Right lobe of liver (tissue), 4 donors: Measurements from ENCODE around the gene FRK.

Experiments used
- POLR2A ChIP-seq: fragments of 450-650 bp; IDR thresholded peaks from one replicate; pipeline ENCODE4 v1.6.1; 2017; ENCODE audit warnings: antibody characterized with exemption, mild to moderate bottlenecking
- TF ChIP-seq, protein P1 (sequence below), 4 donors: fragments of 200-600 bp in 3 of 4; fragments of 450-650 bp in 1 of 4; IDR thresholded peaks; one replicate each; pipeline versions ENCODE4 v1.5.1 to v1.8.0; 2016 to 2022; ENCODE audit warnings: antibody characterized with exemption in 4 of 4, mild to moderate bottlenecking in 2 of 4
- donor health status: DM: no; HTN: no; CAD: no.
- donor health status: DM: no; HTN: no; CAD: no.
- donor health status: DM: no; HTN: yes; CAD: no.

DNA sequence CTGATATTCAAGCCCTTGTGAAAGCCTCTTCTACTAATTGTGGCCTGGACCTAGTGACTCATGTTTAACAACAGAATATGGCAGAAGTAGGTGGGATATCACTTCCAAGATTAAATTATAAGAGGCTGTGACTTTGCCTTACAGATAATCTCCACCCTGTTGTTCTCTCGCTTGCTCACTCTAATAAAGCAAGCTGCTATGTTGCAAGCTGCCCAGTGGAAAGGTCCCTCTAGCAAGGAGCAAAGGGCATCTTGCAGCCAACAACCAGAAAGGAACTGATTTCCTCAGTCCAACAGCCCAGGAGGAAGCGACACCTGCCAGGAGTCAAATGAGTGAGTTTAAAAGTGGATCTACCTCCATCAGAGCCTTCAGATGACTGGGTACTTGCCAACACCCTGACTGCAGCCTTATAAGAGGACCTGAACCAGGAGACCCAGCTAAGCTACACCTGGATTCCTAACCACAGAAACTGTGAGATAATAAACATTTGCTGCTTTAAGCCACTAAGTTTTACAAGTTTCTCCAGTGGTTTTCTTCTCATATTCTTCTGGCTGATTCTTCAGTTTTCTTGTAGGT lies 112.6 kb downstream of the FRK start:
- TF ChIP-seq POLR2A = no peak
- TF ChIP-seq, protein P1, sequence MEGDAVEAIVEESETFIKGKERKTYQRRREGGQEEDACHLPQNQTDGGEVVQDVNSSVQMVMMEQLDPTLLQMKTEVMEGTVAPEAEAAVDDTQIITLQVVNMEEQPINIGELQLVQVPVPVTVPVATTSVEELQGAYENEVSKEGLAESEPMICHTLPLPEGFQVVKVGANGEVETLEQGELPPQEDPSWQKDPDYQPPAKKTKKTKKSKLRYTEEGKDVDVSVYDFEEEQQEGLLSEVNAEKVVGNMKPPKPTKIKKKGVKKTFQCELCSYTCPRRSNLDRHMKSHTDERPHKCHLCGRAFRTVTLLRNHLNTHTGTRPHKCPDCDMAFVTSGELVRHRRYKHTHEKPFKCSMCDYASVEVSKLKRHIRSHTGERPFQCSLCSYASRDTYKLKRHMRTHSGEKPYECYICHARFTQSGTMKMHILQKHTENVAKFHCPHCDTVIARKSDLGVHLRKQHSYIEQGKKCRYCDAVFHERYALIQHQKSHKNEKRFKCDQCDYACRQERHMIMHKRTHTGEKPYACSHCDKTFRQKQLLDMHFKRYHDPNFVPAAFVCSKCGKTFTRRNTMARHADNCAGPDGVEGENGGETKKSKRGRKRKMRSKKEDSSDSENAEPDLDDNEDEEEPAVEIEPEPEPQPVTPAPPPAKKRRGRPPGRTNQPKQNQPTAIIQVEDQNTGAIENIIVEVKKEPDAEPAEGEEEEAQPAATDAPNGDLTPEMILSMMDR (IDR thresholded peaks at IDR 0.05) = no peak
